Heart left ventricle (tissue), 13 donors: ENCODE results near the gene MTMR1.

Experiments
- POLR2A ChIP-seq, 2 donors: fragments of 450-650 bp; IDR thresholded peaks; one replicate each; pipeline ENCODE4 v1.6.1; 2017; ENCODE audit warnings: antibody characterized with exemption in 2 of 2, mild to moderate bottlenecking in 2 of 2, moderate library complexity in 2 of 2
- TF ChIP-seq, protein P1 (sequence below), 12 donors: fragments of 200-600 bp; sonication (generic) in 4 of 12; IDR thresholded peaks; one replicate each; pipeline versions ENCODE4 v1.5.0 to v1.8.0; 2018 to 2022; ENCODE audit warnings: antibody characterized with exemption in 12 of 12, mild to moderate bottlenecking in 5 of 12
- donor health status: ischemic (EF 13 %, LVEDD 7.1; RV severe dilation, severe dysfunction).
- donor health status: DM: no; HTN: yes; CAD: no.
- donor health status: DM: no; HTN: no; CAD: no.
- donor health status: ischemic (EF 25% LVEDD 6.9; RV normal size, moderate dysfunction).
- donor health status: ischemic (EF 25% LVEDD 5.7; RV mildly dilated, moderate dysfunction).
- donor health status: ischemic (EF 35%, LVEDD 5.7; RV mildly dilated, moderate dysfunction).
- donor health status: nonischemic (EF 11% LVEDD 7.7; RV severe dilation, severe dysfunction).
- donor health status: DM: yes; HTN: yes; CAD: no.
- donor health status: PGD.
- donor health status: ischemic (EF 29% LVEDD 5.4; RV normal size, mild dysfunction).
- donor health status: nonischemic (EF 23%, LVEDD 6.1; RV moderate dilation, normal function).

DNA sequence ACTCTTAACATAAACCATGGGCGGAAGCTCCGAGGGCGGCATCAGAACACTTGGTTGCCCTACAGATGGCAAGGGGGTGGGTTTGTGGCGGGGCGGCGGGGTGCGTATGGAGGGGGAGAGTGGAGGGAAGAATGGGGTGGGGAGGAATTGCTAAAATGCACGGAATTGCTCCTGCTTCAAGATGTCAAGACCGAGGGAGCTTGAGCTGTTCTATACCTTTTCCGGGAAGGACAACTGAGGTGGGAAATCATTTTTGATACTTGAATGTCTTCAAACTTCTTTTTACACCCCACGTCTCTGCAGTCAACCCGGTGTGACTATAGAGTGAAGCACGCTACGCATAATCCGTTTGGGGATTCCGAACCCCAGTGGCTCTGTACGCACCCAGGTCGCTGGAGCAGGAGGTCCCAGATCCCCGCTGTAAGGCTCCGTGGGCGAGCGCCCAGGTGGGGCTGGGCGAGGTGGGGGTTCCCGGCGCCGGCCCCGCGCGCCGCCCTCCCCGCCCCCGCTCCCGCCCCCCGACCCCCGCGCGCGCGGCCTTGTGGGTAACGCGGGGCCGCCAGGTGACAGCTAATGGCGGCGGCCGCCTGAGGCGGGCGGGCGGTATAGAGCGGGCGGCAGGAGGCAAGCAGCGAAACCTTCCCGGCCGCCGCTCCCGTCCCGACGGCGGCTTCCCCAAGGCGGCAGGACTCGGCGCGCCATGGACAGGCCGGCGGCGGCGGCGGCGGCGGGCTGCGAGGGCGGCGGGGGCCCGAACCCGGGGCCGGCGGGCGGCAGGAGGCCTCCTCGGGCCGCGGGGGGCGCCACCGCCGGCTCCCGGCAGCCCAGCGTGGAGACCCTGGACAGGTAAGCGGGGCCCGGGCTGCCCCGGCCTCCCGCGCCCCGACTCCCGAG lies at the start of gene MTMR1:
- TF ChIP-seq, protein P1, sequence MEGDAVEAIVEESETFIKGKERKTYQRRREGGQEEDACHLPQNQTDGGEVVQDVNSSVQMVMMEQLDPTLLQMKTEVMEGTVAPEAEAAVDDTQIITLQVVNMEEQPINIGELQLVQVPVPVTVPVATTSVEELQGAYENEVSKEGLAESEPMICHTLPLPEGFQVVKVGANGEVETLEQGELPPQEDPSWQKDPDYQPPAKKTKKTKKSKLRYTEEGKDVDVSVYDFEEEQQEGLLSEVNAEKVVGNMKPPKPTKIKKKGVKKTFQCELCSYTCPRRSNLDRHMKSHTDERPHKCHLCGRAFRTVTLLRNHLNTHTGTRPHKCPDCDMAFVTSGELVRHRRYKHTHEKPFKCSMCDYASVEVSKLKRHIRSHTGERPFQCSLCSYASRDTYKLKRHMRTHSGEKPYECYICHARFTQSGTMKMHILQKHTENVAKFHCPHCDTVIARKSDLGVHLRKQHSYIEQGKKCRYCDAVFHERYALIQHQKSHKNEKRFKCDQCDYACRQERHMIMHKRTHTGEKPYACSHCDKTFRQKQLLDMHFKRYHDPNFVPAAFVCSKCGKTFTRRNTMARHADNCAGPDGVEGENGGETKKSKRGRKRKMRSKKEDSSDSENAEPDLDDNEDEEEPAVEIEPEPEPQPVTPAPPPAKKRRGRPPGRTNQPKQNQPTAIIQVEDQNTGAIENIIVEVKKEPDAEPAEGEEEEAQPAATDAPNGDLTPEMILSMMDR (IDR thresholded peaks at IDR 0.05), result no peak
- no peak for TF ChIP-seq POLR2A (IDR thresholded peaks at IDR 0.05)
